DMS53 treated with DMSO at 0.1 percent for 48 hours (cell line): ENCODE measurements around the gene A4GNT.
"Not testable (repeated sequence)": the region's sequence is repeated elsewhere in the genome, so short reads cannot be mapped to it uniquely, and the experiment has no call there.

ENCODE experiments used
- DNase-seq: peaks from one replicate; lab custom pipeline; 2025; ENCODE audit not compliant: unreplicated experiment; lab: John Stamatoyannopoulos, UW

Gene A4GNT

DNA sequence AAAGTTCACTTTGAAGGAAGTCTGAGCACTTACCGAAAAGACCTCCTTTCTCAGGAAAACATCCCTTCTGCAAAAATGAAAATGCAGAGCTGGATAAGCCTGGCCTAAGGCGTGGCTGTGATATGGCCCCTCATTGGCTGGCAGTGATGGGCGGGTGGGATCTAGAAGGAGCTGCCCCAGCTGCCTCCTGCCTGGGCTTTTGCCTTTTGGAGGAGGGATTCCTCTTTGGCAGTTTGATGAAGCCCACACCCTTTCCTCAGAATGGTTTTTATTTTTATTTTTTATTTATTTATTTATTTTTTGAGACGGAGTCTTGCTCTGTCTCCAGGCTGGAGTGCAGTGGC lies 12.8 kb downstream of the A4GNT start:
- no peak for DNase-seq

DNA sequence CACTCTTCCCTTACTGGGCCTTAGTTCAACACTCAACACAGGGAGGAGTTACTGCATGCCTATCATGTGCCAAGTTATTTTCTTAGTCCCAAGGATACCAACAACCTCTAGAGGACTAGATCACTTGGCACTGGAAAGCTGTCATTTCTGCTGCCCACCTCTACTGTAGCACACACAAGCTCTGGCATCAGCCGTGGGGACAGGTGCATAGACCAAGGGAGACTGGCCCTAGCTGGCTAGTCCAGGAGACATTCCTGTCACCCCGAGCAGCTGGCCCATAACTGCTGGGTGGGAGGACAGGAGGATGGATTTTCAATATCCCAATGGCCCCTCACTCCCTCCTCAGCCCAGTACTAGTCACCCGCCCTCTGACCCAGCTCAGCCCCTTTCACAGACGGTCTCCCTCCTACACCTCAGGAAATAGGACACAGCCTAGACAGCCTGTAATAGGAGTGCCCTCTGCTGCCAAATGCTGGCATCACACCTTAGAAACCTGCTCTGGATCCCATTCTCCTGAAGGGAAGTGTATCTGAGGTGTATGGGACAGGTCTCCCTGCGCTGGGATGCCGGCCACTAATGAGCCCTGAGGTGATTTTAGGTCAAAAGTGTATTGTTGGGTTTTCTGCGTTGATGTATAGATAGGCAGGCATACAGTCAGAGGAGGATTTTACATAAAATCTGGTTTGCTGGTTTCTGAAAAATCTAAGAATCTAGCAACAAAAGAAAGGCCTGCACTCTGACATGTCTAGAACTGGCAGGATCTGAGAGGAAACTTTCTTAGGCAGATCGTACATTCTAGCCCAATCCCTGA lies 13.4 kb downstream of the A4GNT start:
- DNase-seq, result peak; percentile 47

DNA sequence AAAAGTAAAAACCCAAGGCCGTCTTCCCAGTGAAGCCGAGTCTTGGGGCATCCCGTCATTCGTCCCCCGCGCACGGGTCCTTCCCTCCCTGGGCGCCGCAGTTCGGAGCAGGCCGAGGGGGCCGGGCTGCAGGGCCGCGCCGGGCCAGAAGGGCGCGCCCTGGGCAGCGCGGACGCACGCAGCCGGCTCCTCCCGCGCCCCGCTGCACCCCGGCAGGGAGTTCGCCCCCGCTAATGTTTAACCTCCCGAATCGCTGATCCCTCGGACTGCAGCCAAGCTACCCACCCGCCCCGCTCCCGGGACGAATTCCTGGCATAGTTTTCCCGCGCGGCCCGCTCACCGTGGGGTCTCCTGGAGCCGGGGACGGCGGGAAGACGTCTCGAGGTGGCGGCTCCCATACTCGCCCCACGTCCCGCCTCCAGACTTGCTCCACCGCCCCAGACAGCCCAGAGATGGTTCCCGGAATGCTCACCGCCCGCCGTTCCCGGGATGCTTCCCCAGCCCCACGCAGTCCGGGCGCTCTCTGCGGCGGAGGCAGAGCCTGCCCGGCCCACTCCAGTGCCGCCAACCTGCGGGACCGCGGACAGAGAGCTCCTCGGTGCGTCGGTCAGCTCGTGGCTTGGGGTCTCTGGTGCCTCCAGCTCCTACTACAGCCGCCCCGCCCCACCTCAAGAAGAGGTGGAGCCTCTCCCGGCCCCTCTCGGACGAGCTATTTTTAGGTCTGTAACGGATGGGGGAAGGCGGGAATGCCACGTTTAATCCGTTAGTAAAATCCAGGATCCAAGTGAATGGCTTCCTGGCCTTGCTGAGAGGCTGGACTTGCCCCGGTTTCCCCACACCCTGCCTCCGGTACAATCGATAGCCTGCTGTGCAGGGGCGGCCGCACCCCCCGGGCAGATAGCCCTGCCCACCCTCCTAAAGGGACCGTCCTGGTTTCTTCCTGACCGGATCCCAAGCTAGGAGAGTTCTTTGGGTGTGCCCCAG lies 16.9 kb downstream of the A4GNT start, which contains the start of gene DZIP1L:
DZIP1L (minus strand) TSS at position 621 of the 984 bp plus-strand sequence. CDS start 11,637 bp downstream, outside the sequence.
- no peak for DNase-seq

DNA sequence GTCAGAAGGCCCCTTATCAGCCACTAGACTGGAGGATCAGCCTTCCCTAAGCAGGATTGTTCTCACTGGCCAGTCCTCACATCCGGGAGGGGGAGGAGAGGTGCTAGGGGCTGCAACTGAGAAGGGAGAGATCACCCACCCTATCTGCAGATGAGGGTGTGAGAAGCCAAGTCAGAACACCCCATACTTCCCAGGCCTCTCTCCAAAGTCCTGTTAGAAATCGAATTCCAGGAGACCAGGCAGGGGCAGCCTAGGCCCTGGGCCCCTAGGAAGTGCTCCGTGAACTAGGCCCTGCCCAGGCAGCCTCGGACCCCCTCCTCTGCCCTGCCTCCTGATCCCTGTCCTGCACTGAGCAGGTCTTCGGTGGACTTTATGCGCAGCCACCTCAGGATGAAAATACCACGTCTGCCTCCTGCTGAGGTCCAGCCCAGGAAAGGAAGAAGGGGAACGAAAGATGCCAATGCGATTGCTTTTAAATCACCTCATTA lies 17.7 kb downstream of the A4GNT start:
- DNase-seq, result no peak

DNA sequence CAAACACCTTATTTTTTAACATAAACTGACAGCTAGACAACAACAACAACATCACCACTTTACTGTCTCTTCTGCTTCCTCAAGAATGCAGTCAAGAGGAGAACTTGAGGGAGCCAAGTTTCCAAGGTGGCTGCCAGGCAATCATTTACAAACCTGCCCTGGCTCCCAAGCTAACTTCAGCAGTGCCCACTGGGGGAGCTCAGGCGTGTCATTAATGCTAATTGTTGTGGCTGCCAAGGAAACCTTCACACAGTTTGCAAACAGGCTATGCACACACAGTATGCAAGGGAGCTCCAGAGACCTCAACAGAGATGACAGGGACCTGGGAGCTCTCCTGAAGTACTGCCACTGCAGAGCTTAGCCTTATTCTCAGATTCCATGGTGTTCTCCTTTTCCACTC lies 18.9 kb downstream of the A4GNT start:
- DNase-seq, result no peak

DNA sequence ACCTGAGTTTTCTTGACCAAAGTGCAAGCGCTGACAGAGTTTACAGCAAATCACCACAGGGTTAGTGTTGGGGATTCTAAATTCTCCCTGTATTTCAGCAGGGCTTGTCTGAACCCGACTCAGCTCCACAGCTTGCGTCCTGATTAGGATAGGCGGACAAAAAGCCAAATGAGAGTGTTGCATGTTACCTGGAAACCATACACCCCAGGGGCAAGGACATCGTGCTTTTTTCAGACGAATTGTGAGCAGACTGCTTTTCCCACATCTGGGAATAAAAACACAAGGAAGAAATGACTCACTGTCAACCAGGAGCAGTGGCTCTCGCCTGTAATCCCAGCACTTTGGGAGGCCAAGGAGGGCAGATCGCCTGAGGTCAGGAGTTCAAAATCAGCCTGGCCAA lies 19.8 kb downstream of the A4GNT start:
- no peak for DNase-seq

DNA sequence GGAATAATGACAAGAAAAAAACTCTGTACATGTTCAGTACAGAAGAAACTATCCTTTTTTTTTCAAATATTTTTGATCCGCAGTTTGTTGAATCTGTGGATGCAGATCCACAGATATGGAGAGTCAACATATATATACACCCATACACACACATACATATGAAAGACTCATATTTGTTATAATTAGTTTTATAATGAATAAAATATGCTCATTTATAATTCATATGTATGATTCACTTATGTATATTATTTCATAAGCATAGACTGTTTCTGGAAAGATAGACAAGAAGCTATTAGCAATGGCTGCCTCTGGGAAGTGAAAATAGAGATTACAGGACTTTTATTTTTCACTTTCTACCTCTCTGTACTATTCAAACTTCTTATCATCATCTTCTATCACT lies 26.6 kb downstream of the A4GNT start:
- DNase-seq, result no peak

DNA sequence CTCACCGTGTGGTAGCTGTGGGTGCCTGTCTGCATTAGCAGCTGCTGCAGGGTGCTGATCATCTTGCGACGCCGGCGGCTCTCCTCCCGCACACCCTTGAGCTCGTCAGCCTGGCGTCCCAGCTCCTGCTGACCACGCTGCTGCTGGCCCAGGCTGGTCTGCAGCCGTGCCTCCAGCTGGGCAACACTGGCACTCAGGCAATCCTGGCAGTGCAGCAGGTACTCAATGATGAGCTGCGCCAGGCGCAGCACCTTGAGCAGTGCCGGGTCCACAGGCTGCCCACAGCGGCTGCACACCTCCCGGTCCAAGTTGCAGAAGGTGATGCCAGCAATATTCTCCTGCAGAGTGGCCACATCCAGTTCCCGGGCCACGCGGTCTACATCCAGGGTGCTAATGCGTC lies 28.7 kb downstream of the A4GNT start:
- no peak for DNase-seq

DNA sequence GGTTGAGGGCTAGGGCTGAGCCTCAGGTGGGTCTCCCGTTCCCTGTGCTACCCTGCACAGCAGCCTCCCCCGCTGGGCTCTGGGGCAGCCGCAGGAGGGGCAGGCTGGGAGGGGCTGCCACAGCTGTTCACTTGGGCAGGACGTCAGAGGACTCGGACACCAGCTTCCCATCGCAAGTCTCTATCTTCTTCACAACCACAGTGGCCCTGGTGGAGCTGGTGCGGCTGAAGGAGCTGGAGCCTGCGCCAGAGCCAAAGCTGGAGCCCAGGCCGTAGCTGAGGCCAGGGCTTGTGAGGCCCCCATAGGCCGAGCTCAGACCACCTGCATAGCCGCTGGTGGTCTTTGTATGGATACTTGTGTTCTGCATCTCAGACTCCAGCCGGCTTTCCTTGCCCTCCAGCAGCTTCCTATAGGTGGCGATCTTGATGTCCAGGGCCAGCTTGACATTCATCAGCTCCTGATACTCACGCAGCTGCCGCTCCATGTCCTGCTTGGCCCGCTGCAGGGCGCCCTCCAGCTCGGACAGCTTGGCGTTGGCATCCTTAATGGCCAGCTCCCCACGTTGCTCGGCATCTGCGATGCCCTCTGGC lies 30.7 kb downstream of the A4GNT start:
- DNase-seq, result not testable (repeated sequence)

DNA sequence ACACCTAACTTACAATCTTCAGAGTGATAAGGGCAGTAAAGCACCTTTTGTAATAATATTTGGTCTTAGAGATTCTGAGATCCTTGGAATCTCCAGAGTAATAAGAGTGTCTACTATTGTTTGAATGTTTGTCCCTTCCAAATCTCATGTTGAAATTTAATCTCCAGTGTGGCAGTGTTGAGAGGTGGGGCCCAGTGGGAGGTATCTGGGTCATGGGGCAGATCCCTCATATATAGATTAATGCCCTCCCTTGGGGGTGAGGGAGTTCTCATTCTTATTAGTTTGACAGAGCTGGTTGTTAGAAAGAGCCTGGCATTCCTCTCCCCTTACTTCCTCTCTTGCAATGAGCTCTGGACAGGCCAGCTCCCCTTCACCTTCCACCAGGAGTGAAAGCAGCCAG lies 32.8 kb downstream of the A4GNT start:
- DNase-seq, result no peak

DNA sequence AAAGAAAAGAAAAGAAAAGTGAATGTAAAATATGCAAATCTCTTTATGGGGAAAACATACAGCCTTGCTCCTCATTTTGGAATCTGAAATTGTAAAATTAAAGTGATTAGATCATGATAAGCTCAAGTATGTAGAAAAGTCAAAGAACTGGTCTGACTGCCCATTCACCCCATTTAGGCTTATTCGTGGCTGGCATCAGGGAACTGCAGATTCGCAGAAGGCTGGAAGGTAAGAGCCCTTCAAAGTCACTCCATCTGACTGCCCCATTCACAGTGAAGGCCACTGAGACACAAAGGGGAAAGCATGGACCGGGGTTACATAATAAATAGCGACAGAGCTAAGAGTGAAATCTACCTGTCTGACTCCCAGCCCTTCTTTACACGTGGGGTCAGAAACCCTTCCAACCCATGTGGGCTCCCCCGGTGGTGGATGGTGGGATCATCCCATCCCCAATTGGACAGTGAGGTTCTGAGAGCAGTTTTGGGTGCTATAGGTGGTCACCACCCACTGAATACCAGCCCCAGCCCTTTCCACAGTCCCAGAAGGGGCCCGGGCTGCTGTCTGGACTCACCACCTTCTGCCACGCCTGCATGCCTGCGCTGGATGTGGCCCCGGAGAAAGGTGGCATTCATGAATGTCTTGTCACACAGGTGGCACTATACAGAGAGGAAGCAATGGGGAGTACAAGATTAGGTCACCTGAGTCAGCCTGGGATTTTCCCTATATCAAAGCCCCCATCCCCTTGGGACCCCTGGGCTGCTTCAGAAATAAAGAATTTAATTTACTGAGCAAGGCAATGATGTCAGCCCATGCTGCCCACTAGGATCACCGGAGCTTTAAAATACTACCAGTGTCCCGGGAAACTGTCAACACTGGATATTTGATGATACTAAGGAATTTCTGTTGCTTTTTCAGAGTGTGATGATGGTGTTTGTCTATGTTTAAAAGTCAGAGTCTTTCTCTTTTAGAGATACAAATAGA lies 34.7 kb downstream of the A4GNT start:
- no peak for DNase-seq

DNA sequence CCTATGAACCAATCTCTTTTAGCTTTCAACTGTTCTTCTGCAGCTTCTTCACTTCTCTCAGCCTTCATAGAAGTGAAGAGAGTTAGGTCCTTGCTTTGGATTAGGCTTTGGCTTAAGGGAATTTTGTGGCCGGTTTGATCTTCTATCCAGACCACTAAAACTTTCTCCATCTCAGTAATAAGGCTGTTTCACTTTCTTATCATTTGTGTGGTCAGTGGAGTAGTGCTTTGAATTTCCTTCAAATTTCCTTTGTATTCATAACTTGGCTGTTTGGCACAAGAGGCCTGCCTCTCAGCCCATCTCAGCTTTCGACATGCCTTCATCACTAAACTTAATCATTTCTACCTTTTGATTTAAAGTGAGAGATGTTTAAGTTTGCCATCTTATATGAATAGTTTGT lies 38.5 kb downstream of the A4GNT start:
- DNase-seq, result no peak

DNA sequence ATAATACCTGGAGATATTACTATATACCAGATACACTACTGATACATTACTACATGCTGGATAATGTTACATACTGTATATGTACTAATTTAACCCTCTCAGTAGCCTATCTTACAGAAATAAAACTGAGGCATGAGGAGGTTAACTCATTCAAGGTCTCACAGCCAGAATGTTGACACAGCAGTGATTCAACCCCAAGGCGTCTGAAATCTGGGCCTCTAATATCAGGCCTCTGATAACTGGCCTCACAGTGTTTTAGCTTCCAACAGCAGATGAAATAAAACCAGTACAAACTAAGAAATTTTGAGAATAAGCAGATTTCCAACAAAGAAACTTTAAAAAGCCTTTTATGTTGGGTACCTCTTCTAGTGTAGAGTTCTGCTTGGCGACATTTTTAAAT lies 40.2 kb downstream of the A4GNT start:
- no peak for DNase-seq

DNA sequence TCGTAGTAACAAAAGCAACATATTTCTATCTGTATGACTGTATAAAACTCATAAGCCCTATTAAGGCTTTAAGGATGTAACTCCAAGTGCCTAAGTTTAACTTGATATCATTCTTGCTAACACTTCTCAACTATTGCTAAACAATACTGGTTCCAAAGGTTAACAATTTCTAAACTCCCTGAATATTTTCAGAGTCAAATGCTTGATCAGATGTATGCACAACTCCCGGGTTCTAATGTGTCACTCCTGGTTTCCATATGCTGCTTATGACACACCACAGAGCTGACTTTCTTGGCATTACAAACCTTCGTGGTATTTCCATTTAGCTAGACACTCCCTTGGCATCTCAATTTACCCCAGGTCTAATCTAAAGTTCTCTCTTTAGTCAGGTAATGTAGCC lies 43.1 kb downstream of the A4GNT start:
- no peak for DNase-seq

DNA sequence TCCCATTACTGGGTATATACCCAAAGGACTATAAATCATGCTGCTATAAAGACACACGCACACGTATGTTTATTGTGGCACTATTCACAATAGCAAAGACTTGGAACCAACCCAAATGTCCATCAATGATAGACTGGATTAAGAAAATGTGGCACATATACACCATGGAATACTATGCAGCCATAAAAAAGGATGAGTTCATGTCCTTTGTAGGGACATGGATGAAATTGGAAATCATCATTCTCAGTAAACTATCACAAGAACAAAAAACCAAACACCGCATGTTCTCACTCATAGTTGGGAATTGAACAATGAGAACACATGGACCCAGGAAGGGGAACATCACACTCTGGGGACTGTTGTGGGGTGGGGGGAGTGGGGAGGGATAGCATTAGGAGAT lies 46.4 kb downstream of the A4GNT start:
- not testable (repeated sequence) for DNase-seq

DNA sequence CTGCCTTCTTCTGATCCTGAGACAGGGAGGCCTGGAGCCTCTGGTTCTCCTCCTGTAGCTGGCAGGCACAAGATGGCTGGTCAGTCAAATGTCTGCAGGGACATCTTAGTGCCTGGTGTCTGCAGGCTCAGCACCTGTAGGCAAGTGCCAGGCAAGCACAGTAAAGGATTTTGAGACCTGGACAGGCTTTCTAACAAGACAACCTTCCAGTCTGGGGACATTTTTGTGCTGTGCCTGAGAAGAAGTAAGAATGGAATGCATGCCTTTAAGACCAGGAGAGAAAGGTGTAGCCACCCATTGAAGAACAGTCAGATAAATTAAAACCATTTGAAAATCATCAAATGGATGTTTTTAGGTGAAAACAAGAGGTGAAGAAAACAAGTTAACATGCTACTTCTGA lies 48.0 kb downstream of the A4GNT start:
- DNase-seq, result no peak

DNA sequence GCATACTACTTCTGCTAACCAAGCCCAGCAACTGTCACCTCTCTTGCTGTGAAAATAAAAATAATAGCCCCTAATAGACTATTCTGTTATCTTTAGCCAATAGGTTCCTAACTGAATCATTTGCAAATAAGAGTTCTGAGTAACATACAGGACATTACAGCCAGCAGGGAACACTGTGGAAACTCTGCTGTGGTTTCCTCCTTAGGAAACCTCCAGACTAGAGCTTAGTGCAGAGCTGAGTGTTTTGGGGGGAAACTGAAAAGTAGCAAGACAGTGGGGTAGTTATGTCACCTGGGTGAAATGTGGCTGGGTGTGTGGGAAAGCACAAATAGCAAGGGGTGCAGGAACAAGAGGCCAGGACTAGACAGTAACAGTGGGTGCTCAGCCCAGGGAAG lies 49.2 kb downstream of the A4GNT start:
- DNase-seq, result no peak

DNA sequence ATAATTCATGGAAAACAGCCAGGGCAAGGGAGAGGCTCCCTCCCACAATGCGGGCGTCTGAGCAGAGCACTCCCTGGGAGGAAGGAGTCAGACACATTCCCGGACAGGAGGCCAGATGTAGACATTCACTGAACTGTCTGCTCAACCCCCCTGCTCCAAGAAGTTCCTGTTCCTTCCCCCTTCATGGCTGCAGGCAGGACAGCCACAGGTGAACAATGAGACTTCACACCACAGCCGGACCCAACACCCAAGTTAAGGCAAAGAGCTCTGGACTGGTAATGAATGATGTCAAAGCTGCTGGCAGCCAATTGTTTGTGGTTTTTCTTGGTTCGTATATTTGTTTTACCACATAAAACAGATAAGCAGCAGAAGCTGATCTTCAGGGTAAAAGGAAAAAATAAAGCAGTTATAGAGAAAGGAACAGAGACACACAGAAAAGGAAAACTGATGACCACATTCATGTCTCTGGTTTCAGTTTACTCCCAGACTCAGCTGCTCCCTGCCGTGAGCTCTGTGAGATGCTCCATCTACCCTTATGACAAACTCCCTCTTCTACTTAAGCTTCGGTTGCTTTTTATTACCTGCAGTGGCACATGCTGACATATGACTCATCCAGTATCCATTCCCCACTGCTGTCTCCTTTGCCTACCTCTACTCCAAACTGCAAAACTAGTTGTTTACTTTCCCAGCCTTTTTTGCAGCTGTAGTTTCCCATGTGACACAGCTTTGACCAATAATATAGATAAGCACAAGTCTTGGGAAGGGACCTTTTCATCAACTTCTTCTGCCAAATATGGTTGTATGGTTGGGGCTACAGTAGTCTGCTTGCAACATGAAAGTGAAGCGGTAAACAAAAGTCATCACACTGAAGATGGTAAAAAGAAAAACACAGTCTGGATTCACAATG lies 49.9 kb downstream of the A4GNT start:
- peak; percentile 82 for DNase-seq

DNA sequence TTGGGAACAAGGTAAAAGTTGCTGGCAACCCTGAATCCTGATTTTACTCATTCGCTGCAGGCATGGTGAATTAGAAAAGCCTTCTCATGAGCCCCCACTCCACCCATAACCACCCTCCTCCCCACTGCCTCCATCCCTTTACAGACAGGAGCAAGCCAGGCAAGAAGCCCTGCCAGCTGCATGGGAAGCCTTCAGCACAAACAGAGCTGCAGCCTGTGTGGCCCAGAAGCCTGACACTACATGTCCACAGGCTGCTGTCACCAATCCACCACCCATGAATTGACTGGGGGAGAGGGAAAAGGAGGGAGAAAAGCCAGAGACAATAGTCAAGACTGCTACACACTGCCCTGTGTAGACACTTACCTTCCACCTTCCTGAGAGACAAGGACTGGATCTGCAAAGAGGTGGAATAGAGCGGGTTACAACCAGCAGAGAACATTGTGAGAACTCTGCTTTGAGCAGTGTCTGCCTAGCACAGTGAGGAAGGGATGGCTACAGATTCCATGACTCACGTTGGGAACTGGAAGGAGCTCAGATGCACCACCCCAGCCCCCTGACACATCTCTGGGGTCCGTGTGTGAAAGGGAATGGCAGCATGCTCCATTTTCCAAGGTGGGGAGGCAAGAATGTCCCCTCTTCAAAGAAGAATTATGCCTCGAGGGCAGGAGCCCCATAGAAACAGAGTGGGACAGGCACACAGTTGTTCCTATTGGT lies 50.7 kb downstream of the A4GNT start:
- no peak for DNase-seq
